HepG2 (cell line): ENCODE data around the gene SLC25A19. TPM values are rescaled to one million over a fixed set of nuclear protein-coding genes. Genes with fewer than 3 reads are reported as not detected.

Source experiments
- ATAD3A ChIP-seq: sonication (generic); formaldehyde crosslinking; IDR thresholded peaks from 2 replicates; pipeline ENCODE4 v1.4.0; 2020; ENCODE audit warnings: missing genetic modification reagents
- FOXC1 ChIP-seq: sonication (generic); formaldehyde crosslinking; IDR thresholded peaks from 2 replicates; pipeline ENCODE4 v1.8.0; 2022; ENCODE audit warnings: mild to moderate bottlenecking, missing genetic modification reagents, borderline replicate concordance
- GATAD2A ChIP-seq: IDR thresholded peaks from 2 replicates; pipeline ENCODE4 v1.6.1; 2016
- HDAC1 ChIP-seq: sonication (generic); formaldehyde crosslinking; IDR thresholded peaks from 2 replicates; pipeline ENCODE4 v1.5.1; 2020; ENCODE audit warnings: mild to moderate bottlenecking, missing genetic modification reagents
- IRF9 ChIP-seq: sonication (generic); formaldehyde crosslinking; IDR thresholded peaks from 2 replicates; pipeline ENCODE4 v1.8.0; 2022; ENCODE audit warnings: missing genetic modification reagents, mild to moderate bottlenecking, borderline replicate concordance
- MEF2D ChIP-seq: sonication (generic); formaldehyde crosslinking; IDR thresholded peaks from 2 replicates; pipeline ENCODE4 v1.5.1; 2020; ENCODE audit warnings: mild to moderate bottlenecking, missing genetic modification reagents
- MXD3 ChIP-seq: IDR thresholded peaks from 2 replicates; pipeline ENCODE4 v1.6.1; 2016; ENCODE audit warnings: mild to moderate bottlenecking, missing biosample characterization, missing genetic modification reagents
- MXI1 ChIP-seq: IDR thresholded peaks from 3 replicates; pipeline ENCODE4 v1.6.1; 2012; ENCODE audit warnings: low read depth, low read length, inconsistent platforms, borderline replicate concordance
- PHF21A ChIP-seq: sonication (generic); formaldehyde crosslinking; IDR thresholded peaks from 2 replicates; pipeline ENCODE4 v1.5.0; 2020; ENCODE audit warnings: mild to moderate bottlenecking, missing genetic modification reagents
- RBM39 ChIP-seq: fragments of 200-400 bp; formaldehyde crosslinking; IDR thresholded peaks from one replicate; pipeline ENCODE4 v1.6.1; 2018; ENCODE audit warnings: antibody characterized with exemption, mild to moderate bottlenecking, low read depth, low read length; ENCODE audit not compliant: poor library complexity, severe bottlenecking
- SOX6 ChIP-seq, 2 experiments: fragments of 450-650 bp in 1 of 2; sonication (generic) in 1 of 2; formaldehyde crosslinking in 1 of 2; IDR thresholded peaks; 2 replicates each; pipeline versions ENCODE4 v1.4.0 to v1.6.1; 2017 to 2020; ENCODE audit warnings: antibody characterized with exemption in 1 of 2, mild to moderate bottlenecking in 1 of 2, missing genetic modification reagents in 1 of 2
- USF2 ChIP-seq, 2 experiments: sonication (generic) in 1 of 2; formaldehyde crosslinking in 1 of 2; IDR thresholded peaks; 2 replicates each; pipeline versions ENCODE4 v1.5.1 to v1.6.1; 2011 to 2020; ENCODE audit warnings: borderline replicate concordance in 1 of 2, low read depth in 1 of 2, low read length in 1 of 2, mild to moderate bottlenecking in 1 of 2, missing genetic modification reagents in 1 of 2, moderate library complexity in 1 of 2
- ZBTB33 ChIP-seq: sonication (generic); formaldehyde crosslinking; IDR thresholded peaks from 2 replicates; pipeline ENCODE4 v1.4.0; 2020; ENCODE audit warnings: missing genetic modification reagents
- ZC3H13 ChIP-seq: sonication (generic); formaldehyde crosslinking; IDR thresholded peaks from 2 replicates; pipeline ENCODE4 v1.8.1; 2023; ENCODE audit warnings: mild to moderate bottlenecking, missing genetic modification reagents, moderate library complexity
- ZNF160 ChIP-seq: sonication (generic); formaldehyde crosslinking; IDR thresholded peaks from 2 replicates; pipeline ENCODE4 v1.8.0; 2022; ENCODE audit warnings: mild to moderate bottlenecking, inconsistent platforms, missing genetic modification reagents
- ZNF441 ChIP-seq: sonication (generic); formaldehyde crosslinking; IDR thresholded peaks from 2 replicates; pipeline ENCODE4 v1.7.0; 2021; ENCODE audit warnings: missing genetic modification reagents, borderline replicate concordance
- ZNF468 ChIP-seq: sonication (generic); formaldehyde crosslinking; IDR thresholded peaks from 2 replicates; pipeline ENCODE4 v1.8.0; 2022; ENCODE audit warnings: mild to moderate bottlenecking, moderate library complexity, missing genetic modification reagents
- ZNF556 ChIP-seq: sonication (generic); formaldehyde crosslinking; IDR thresholded peaks from 2 replicates; pipeline ENCODE4 v1.4.0; 2020; ENCODE audit warnings: mild to moderate bottlenecking, missing genetic modification reagents, borderline replicate concordance
- ZNF713 ChIP-seq: sonication (generic); formaldehyde crosslinking; IDR thresholded peaks from 2 replicates; pipeline ENCODE4 v1.4.0; 2020; ENCODE audit warnings: mild to moderate bottlenecking, missing genetic modification reagents
- polyA plus RNA-seq, 8 experiments: library from polyadenylated mRNA; depleted of rRNA in 3 of 8; stranded (reverse) in 7 of 8; unstranded in 1 of 8; fragments of >200 nt; fragmentation: Illumina TruSeq in 4 of 8; extraction: Trizol in 4 of 8; gene quantifications; 2 replicates each; pipeline versions ENCODE4 v1.2.1 to v1.2.3, GENCODE V29; 2011 to 2016; ENCODE audit warnings: low read depth in 4 of 8, missing spikeins in 1 of 8, mixed read lengths in 1 of 8; ENCODE audit not compliant: insufficient read depth in 1 of 8
- total RNA-seq, 5 experiments: library from RNA; depleted of rRNA; stranded (reverse); fragments of >200 nt; fragmentation: Illumina TruSeq; extraction: Trizol; gene quantifications; 2 replicates each; pipeline ENCODE4 v1.2.3, GENCODE V29; 2016; ENCODE audit warnings: low read depth in 1 of 5
- TF ChIP-seq, protein P1 (sequence below): sonication (generic); formaldehyde crosslinking; IDR thresholded peaks from 2 replicates; pipeline ENCODE4 v1.5.0; 2020; ENCODE audit warnings: missing genetic modification reagents, mild to moderate bottlenecking, borderline replicate concordance

SLC25A19 gene
- total and polyA plus RNA-seq, 2 of the 13 experiments (the other 11 are each of a cell fraction or from before 2014, with no cell fraction given): 24.4 to 41.4 TPM

DNA sequence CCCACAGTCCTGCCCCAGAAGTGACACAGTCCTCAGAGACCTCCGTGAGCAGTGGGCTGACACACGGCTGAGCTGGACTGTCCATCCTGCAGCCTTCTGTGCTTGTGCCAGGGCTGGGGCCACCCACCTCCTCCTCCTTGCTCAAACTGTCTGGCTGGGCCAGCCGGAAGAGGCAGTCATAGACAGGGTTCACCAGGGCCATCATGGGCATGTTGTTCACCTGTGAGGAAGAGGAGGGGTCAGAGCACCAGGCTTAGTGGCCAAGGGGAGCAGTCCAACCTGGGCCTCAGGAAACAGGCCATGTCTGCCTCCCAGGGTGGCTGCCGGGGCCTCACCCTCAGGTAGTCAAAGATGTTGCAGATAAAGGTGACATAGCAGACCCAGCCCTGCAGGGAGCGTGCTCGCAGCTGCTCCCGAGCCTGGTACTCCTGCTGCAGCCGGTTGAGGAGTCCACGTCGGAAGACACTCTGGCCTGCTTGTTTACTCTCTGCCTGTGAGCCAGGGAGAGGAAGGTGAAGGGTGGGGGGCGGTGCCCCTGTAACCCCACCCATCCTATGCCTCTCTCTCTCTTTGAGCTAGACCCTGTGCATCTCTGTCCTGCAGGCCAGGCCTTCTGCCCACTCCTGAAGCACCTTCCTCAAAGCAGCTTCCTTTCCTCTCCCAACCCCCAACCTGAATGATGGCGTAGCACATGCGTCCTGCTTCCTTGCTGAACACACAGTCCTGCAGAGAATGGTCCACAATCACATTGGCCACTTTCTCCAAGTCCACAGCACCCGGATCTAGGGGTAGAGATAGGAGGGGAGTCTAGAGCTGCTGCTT is 21.6 kb downstream of the SLC25A19 start (continued):
- TF ChIP-seq, protein P1, sequence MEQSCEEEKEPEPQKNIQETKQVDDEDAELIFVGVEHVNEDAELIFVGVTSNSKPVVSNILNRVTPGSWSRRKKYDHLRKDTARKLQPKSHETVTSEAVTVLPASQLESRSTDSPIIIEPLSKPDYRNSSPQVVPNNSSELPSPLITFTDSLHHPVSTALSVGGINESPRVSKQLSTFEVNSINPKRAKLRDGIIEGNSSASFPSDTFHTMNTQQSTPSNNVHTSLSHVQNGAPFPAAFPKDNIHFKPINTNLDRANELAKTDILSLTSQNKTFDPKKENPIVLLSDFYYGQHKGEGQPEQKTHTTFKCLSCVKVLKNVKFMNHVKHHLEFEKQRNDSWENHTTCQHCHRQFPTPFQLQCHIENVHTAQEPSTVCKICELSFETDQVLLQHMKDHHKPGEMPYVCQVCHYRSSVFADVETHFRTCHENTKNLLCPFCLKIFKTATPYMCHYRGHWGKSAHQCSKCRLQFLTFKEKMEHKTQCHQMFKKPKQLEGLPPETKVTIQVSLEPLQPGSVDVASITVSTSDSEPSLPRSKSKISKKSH: peak; percentile 82; the same call in 1 of the 2 replicates
- peak; percentile 47; the same call in 1 of the 2 replicates for TF ChIP-seq ZNF441
- peak; percentile 87 for TF ChIP-seq HDAC1
- peak; percentile 90 for TF ChIP-seq RBM39
- TF ChIP-seq ZNF468 (CRISPR knock-in tag): no peak
- no peak for TF ChIP-seq SOX6 (IDR thresholded peaks at IDR 0.05)
- TF ChIP-seq SOX6 (CRISPR knock-in tag; IDR thresholded peaks at IDR 0.05): no peak; the same call in none of the 2 replicates
- TF ChIP-seq ZNF713 (CRISPR knock-in tag): 0 out of 2 replicates have a peak, but pooled peaks have one; percentile 58
- peak; percentile 79; the same call in 1 of the 2 replicates for TF ChIP-seq FOXC1 (CRISPR knock-in tag)
- TF ChIP-seq MXI1: peak; percentile 61; the same call in 1 of the 3 replicates
- peak; percentile 43; the same call in 1 of the 2 replicates for TF ChIP-seq MXD3 (CRISPR knock-in tag)
- peak; percentile 67 for TF ChIP-seq GATAD2A (CRISPR knock-in tag)
- TF ChIP-seq ZC3H13 (CRISPR knock-in tag): peak; percentile 87
- no peak for TF ChIP-seq ATAD3A (CRISPR knock-in tag)
- peak; percentile 53; the same call in 1 of the 2 replicates for TF ChIP-seq ZBTB33 (CRISPR knock-in tag)
- no peak for TF ChIP-seq USF2 (IDR thresholded peaks at IDR 0.05; ENCODE audit: low read depth, low read length)
- no peak for TF ChIP-seq USF2 (CRISPR knock-in tag; IDR thresholded peaks at IDR 0.05; ENCODE audit: borderline replicate concordance)
- peak; percentile 40; the same call in 1 of the 2 replicates for TF ChIP-seq PHF21A (CRISPR knock-in tag)
- TF ChIP-seq IRF9: peak; percentile 72; the same call in 1 of the 2 replicates
- peak; percentile 46; the same call in 1 of the 2 replicates for TF ChIP-seq ZNF160 (CRISPR knock-in tag)
- peak; percentile 98 for TF ChIP-seq ZNF556 (CRISPR knock-in tag)
- no peak for TF ChIP-seq MEF2D (CRISPR knock-in tag)
